CD4-positive, alpha-beta T cell (primary cell): ENCODE data around the gene MBD3L5. TPM values are rescaled to one million over a fixed set of nuclear protein-coding genes. Genes with fewer than 3 reads are reported as not detected.

Experiments used
- ATAC-seq: fragments of 200-7000 bp; cut with Tn5 transposase; one replicate; pipeline ENCODE4 v1.10.0; 2022; ENCODE audit warnings: mild to moderate bottlenecking; ENCODE audit not compliant: poor library complexity
- CTCF ChIA-PET: fragments of 350-600 bp; sonication (Branson Sonifier 250); formaldehyde crosslinking; loops from one replicate; lab custom pipeline; 2021; ENCODE audit warnings: antibody characterized with exemption, inconsistent platforms; lab: Charles Lee
- POLR2A ChIA-PET: fragments of 350-600 bp; sonication (Branson Sonifier 250); formaldehyde crosslinking; loops from one replicate; lab custom pipeline; 2021; ENCODE audit warnings: antibody characterized with exemption, inconsistent platforms; lab: Charles Lee
- DNase-seq, 14 experiments: peaks; one replicate each; pipeline ENCODE4 v3.0.0-alpha.2; 2013 to 2020; ENCODE audit warnings: mixed read lengths in 2 of 14
- H3K27ac ChIP-seq, 2 donors: one replicate each; pipeline versions ENCODE4 v1.5.1 to v1.7.0; 2013; ENCODE audit warnings: low read length in 2 of 2, low read depth in 1 of 2, mild to moderate bottlenecking in 1 of 2
- H3K27me3 ChIP-seq, 2 experiments: 1 replicate in 1 of 2; 2 replicates in 1 of 2; pipeline versions ENCODE4 v1.6.1 to v1.7.0; 2013; ENCODE audit warnings: low read length in 2 of 2, control low read depth in 1 of 2, mild to moderate bottlenecking in 1 of 2, moderate library complexity in 1 of 2; ENCODE audit not compliant: insufficient read depth in 2 of 2, control insufficient read depth in 1 of 2
- H3K36me3 ChIP-seq: one replicate; pipeline ENCODE4 v1.6.1; 2013; ENCODE audit warnings: low read length, control low read depth; ENCODE audit not compliant: insufficient read depth
- H3K4me1 ChIP-seq: one replicate; pipeline ENCODE4 v1.6.1; 2013; ENCODE audit warnings: low read length, control low read depth; ENCODE audit not compliant: insufficient read depth
- H3K4me3 ChIP-seq: one replicate; pipeline ENCODE4 v1.5.1; 2013; ENCODE audit warnings: mild to moderate bottlenecking, low read length, moderate library complexity
- H3K9me3 ChIP-seq, 2 experiments: 1 replicate in 1 of 2; 2 replicates in 1 of 2; pipeline versions ENCODE4 v1.6.1 to v1.7.0; 2013; ENCODE audit warnings: low read length in 2 of 2, mild to moderate bottlenecking in 2 of 2, control low read depth in 1 of 2, moderate library complexity in 1 of 2; ENCODE audit not compliant: control insufficient read depth in 1 of 2, insufficient read depth in 1 of 2
- H3K27ac Mint-ChIP-seq: one replicate; pipeline ENCODE4 v1.8.0; 2020; ENCODE audit warnings: mixed read lengths
- H3K27me3 Mint-ChIP-seq: one replicate; pipeline ENCODE4 v1.8.0; 2021; ENCODE audit warnings: mixed read lengths
- H3K36me3 Mint-ChIP-seq: one replicate; pipeline ENCODE4 v1.8.0; 2021; ENCODE audit warnings: low read depth, mixed read lengths
- H3K4me1 Mint-ChIP-seq: one replicate; pipeline ENCODE4 v1.8.0; 2021; ENCODE audit warnings: low read depth, mixed read lengths
- H3K4me3 Mint-ChIP-seq: one replicate; pipeline ENCODE4 v1.8.0; 2020; ENCODE audit warnings: mild to moderate bottlenecking, mixed read lengths
- H3K9me3 Mint-ChIP-seq: one replicate; pipeline ENCODE4 v1.8.0; 2020; ENCODE audit warnings: mixed read lengths
- intact Hi-C, 2 experiments: fragments of 100-400 bp; cut with DNase I in 1 of 2; cut with micrococcal nuclease in 1 of 2; formaldehyde crosslinking; loops; one replicate each; pipeline versions ENCODE4 v1.15.1 to v1.9.0; 2023 to 2025; cut with DNase I, micrococcal nuclease
- total RNA-seq, 174 experiments: library from RNA in 2 of 174; stranded (reverse) in 2 of 174; gene quantifications; one replicate each; pipeline ENCODE4 v1.2.3 and lab custom pipeline; 2021 to 2026
- TF ChIP-seq, protein P1 (sequence below): fragments of 200-600 bp; IDR thresholded peaks from one replicate; pipeline ENCODE4 v1.8.0; 2022; ENCODE audit warnings: antibody characterized with exemption, mild to moderate bottlenecking

The MBD3L5 gene
- total RNA-seq, 2 experiments from 2014 or later, result not detected

DNA sequence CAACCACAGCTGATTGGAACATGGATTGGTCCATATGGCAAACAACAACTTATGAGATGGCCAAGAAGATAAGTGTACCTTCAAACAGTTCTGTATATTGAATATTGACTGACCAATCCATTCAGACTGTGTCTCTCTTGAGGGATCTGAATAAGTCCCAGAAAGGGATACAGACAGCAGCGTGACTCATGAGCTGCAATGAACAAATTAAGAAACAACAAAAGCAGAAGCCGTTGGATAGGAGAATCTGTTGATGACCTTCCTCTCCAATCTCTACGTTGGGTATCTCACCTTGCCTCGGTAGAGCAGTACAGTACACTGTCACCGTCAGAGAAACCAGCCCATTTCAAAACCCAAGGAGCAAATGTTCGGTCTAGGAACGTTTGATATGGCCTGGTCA is 30.4 kb upstream of the MBD3L5 start:
- H3K4me1 Mint-ChIP-seq, result peaks cover 41% of the 10 kb centered on the region
- POLR2A ChIA-PET, result interaction anchor here (0.7 kb wide), 1 partner anchor 69 kb away, joined by 3 read pairs; no protein-coding TSS in a partner anchor
- Histone ChIP-seq H3K4me3 (no peak overlapping the region), H3K36me3 (no peaks in the 10 kb centered on the region), H3K27ac (no peak overlapping the region), H3K27me3 (no peaks in the 10 kb centered on the region), H3K4me1 (no peaks in the 10 kb centered on the region), H3K9me3 (peaks cover 0 to under 1% of the 10 kb centered on the region in 2 experiments)
- H3K27ac Mint-ChIP-seq, result no peak overlapping the region
- no peak overlapping the region for H3K4me3 Mint-ChIP-seq
- CTCF ChIA-PET, result no interaction called here
- no peak for ATAC-seq
- no peaks in the 10 kb centered on the region for H3K27me3 Mint-ChIP-seq
- peaks cover 8% of the 10 kb centered on the region for H3K9me3 Mint-ChIP-seq
- TF ChIP-seq, protein P1, sequence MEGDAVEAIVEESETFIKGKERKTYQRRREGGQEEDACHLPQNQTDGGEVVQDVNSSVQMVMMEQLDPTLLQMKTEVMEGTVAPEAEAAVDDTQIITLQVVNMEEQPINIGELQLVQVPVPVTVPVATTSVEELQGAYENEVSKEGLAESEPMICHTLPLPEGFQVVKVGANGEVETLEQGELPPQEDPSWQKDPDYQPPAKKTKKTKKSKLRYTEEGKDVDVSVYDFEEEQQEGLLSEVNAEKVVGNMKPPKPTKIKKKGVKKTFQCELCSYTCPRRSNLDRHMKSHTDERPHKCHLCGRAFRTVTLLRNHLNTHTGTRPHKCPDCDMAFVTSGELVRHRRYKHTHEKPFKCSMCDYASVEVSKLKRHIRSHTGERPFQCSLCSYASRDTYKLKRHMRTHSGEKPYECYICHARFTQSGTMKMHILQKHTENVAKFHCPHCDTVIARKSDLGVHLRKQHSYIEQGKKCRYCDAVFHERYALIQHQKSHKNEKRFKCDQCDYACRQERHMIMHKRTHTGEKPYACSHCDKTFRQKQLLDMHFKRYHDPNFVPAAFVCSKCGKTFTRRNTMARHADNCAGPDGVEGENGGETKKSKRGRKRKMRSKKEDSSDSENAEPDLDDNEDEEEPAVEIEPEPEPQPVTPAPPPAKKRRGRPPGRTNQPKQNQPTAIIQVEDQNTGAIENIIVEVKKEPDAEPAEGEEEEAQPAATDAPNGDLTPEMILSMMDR, result no peak
- peaks cover 8% of the 10 kb centered on the region for H3K36me3 Mint-ChIP-seq
- peak in 1 of 14 experiments; percentile 21 for DNase-seq
- intact Hi-C loops, result no loop called here

DNA sequence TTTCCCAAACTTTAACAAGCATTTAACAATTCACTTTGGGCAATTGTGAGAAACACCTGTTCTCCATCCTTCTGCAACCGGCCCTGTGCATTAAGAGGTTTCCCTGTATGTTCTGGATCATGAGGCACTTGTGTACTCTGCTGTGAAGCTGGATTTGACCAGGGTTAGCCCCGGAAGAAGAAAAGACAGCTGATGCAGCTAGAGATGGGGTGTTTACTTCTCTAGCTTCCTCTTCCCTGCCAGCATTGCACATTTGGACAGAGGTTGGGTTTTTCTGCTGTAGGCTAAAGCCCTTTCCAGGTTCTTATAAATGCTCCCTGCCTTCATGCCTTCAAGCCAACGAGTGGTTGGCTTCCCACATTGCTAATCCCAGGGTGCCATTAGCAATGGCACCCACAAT is 30.0 kb upstream of the MBD3L5 start:
- H3K4me3 Mint-ChIP-seq, result no peak overlapping the region
- H3K9me3 ChIP-seq, result peaks cover 0 to 5% of the 10 kb centered on the region in 2 experiments
- CTCF ChIA-PET, result no interaction called here
- H3K27me3 Mint-ChIP-seq, result no peaks in the 10 kb centered on the region
- POLR2A ChIA-PET, result no interaction called here
- DNase-seq (no peak), ATAC-seq (no peak)
- H3K9me3 Mint-ChIP-seq, result peaks cover 5% of the 10 kb centered on the region
- no peak overlapping the region for H3K27ac Mint-ChIP-seq
- intact Hi-C loops, result no loop called here
- no peaks in the 10 kb centered on the region for H3K4me1 ChIP-seq
- H3K4me3 ChIP-seq, result no peak overlapping the region
- H3K27ac ChIP-seq, result no peak overlapping the region
- no peaks in the 10 kb centered on the region for H3K36me3 ChIP-seq
- peaks cover 37% of the 10 kb centered on the region for H3K4me1 Mint-ChIP-seq
- TF ChIP-seq, protein P1, result no peak
- peaks cover 4% of the 10 kb centered on the region for H3K36me3 Mint-ChIP-seq
- H3K27me3 ChIP-seq, result no peaks in the 10 kb centered on the region

DNA sequence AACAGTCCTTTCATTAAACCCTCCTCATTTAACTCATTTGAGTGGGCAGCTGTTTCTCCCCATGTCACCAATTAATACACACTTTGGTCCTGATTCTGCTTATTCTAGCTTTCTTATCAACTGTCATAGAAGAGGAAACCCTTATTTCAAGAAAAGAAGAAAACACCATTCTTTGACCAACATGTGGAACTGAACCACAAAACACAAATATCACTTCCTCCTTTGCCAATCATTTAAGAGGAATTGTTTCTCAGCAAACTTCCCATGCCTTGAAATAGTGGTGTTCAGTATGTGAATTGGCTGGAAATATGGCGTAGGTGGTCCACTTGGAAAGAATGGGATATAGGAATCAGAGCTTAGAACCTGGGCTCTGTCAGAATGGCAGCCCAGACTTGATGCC is 29.6 kb upstream of the MBD3L5 start:
- Histone ChIP-seq H3K9me3 (peaks cover 0 to 5% of the 10 kb centered on the region in 2 experiments), H3K27me3 (no peaks in the 10 kb centered on the region), H3K36me3 (no peaks in the 10 kb centered on the region), H3K27ac (no peak overlapping the region), H3K4me1 (no peaks in the 10 kb centered on the region), H3K4me3 (no peak overlapping the region)
- H3K4me1 Mint-ChIP-seq, result peaks cover 37% of the 10 kb centered on the region
- ATAC-seq, result no peak
- H3K27ac Mint-ChIP-seq, result no peak overlapping the region
- no peak for DNase-seq
- CTCF ChIA-PET, result no interaction called here
- POLR2A ChIA-PET, result no interaction called here
- H3K36me3 Mint-ChIP-seq, result no peaks in the 10 kb centered on the region
- intact Hi-C loops, result no loop called here
- no peaks in the 10 kb centered on the region for H3K27me3 Mint-ChIP-seq
- no peak overlapping the region for H3K4me3 Mint-ChIP-seq
- peaks cover 5% of the 10 kb centered on the region for H3K9me3 Mint-ChIP-seq
- TF ChIP-seq, protein P1, result no peak
